ENCODE results near the gene CPB2.

CPB2 gene

GRCh38 chr13:46134961-46135522, 30.2 kb upstream of the CPB2 start:
- no peak for TF ChIP-seq CTCF (IDR thresholded peaks at IDR 0.05; ENCODE audit: insufficient read depth, low read depth, low read length, missing control alignments)
- H3K4me3 ChIP-seq (ENCODE audit: low read depth, low read length), result no peak overlapping the region
- no peak for DNase-seq (ENCODE audit: low read depth)

DNA sequence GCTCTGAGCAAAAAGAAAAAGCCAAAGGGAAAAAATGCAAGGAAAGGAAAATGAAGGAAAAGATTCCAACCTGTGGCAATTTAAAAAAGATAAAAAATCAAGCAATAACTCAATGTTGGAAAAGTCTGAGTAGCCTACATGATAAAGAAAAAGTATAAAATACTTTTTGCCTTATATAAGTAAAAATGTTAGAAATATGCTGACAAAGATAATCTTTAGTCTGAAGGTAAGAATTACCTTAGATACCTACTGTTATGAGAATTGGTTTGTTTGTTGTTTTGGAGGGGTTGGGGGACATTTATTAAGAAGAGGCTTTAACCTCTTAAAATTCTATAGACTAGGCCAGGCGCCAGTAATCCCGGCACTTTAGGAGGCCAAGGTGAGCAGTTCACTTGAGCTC, 29.7 kb upstream of the CPB2 start:
- TF ChIP-seq CTCF (IDR thresholded peaks at IDR 0.05; ENCODE audit: insufficient read depth, low read depth, low read length, missing control alignments), result no peak
- no peak overlapping the region for H3K4me3 ChIP-seq (ENCODE audit: low read depth, low read length)
- DNase-seq (ENCODE audit: low read depth), result no peak

DNA sequence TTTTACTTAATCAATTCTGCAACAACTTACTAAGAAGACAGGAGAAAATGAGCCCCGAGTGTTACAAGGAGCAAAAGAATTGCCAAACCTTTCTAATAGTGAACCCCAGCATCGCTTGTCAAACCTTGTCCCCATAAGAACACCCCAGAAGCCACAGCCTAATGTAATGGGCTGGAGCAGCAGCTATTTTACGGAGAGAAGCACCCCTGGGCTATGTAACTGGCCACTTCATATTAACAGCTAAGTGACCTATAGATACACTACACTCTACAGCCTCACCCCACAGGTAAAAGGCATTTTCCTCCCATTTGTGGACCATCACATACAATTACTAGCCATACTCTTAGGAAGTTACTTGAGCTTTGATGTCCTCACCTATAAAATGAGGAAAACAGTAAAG, 27.3 kb upstream of the CPB2 start:
- TF ChIP-seq CTCF (IDR thresholded peaks at IDR 0.05; ENCODE audit: insufficient read depth, low read depth, low read length, missing control alignments), result no peak
- H3K4me3 ChIP-seq (ENCODE audit: low read depth, low read length), result no peak overlapping the region
- no peak for DNase-seq (ENCODE audit: low read depth)

GRCh38 chr13:46131705-46132104, 26.9 kb upstream of the CPB2 start:
- DNase-seq (ENCODE audit: low read depth), result no peak

GRCh38 chr13:46129955-46130618, 25.3 kb upstream of the CPB2 start:
- H3K4me3 ChIP-seq (ENCODE audit: low read depth, low read length), result no peak overlapping the region
- no peak for TF ChIP-seq CTCF (IDR thresholded peaks at IDR 0.05; ENCODE audit: insufficient read depth, low read depth, low read length, missing control alignments)
- no peak for DNase-seq (ENCODE audit: low read depth)

More at GRCh38 chr13:46131705-46132104, 26.9 kb upstream of the CPB2 start:
- H3K4me3 ChIP-seq (ENCODE audit: low read depth, low read length), result no peak overlapping the region
- TF ChIP-seq CTCF (IDR thresholded peaks at IDR 0.05; ENCODE audit: insufficient read depth, low read depth, low read length, missing control alignments), result no peak

DNA sequence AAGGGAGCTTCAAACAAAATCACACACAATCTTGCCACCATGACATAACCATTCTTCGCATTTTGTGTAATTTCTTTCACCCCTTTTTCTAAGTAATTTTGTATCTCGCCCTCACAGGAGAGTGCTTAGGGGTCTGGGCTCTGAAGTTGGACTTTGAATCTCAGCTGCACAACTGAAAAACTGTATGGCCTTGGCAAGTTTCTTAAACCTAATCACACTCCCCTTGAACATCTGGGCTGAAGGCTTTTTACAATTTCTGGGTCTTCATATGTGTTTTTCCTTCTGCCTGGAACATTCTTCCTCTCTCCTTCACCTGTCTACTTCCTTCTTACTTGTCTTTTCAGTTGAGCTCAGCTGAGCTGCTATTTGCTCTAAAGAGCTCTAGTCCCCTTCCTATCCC, 24.3 kb upstream of the CPB2 start:
- H3K4me3 ChIP-seq (ENCODE audit: low read depth, low read length), result no peak overlapping the region
- DNase-seq (ENCODE audit: low read depth), result no peak
- TF ChIP-seq CTCF (IDR thresholded peaks at IDR 0.05; ENCODE audit: insufficient read depth, low read depth, low read length, missing control alignments), result no peak
